HTERT RPE-1 (cell line): ENCODE results near the gene CCT8.
"Not testable (repeated sequence)": the region's sequence is repeated elsewhere in the genome, so short reads cannot be mapped to it uniquely, and the experiment has no call there.

ENCODE experiments used
- in situ Hi-C: fragments of 300-500 bp; cut with MboI; formaldehyde crosslinking; loops from 4 replicates; pipeline ENCODE4 v1.14.3; 2020; ENCODE audit warnings: low sequenced_read_pairs

CCT8 gene

GRCh38 chr21:29024474-29025327, 48.7 kb downstream of the CCT8 start, which contains the start of gene USP16:
Gene USP16, plus strand, starts transcription at chr21:29024668. Its CDS starts 3,246 bp downstream, at chr21:29027914.
- in situ Hi-C loops: no loop called here

- in situ Hi-C loops: no loop called here
Measured at GRCh38 chr21:29022166-29022565, 51.3 kb downstream of the CCT8 start.

GRCh38 chr21:29018540-29018939, 54.9 kb downstream of the CCT8 start:
- in situ Hi-C loops: no loop called here

GRCh38 chr21:29017639-29018237, 55.7 kb downstream of the CCT8 start:
- in situ Hi-C loops: no loop called here

GRCh38 chr21:29011236-29011635, 62.2 kb downstream of the CCT8 start:
- in situ Hi-C loops: not testable (repeated sequence)

- in situ Hi-C loops: no loop called here
Measured at GRCh38 chr21:29008367-29008766, 65.1 kb downstream of the CCT8 start.

- in situ Hi-C loops: no loop called here
Measured at GRCh38 chr21:29007810-29008209, 65.6 kb downstream of the CCT8 start.

GRCh38 chr21:29007135-29007534, 66.3 kb downstream of the CCT8 start:
- in situ Hi-C loops: no loop called here
